CD4-positive, alpha-beta T cell treated with Interferon alpha-2 for 1 hour (primary cell): Measurements from ENCODE around the gene BCAM.
"Not testable (repeated sequence)": the region's sequence is repeated elsewhere in the genome, so short reads cannot be mapped to it uniquely, and the experiment has no call there.

Experiments used
- DNase-seq, 2 donors: peaks; one replicate each; pipeline ENCODE4 v3.0.0-alpha.2; 2020 to 2022

BCAM gene

GRCh38 chr19:44808463-44809371 lies at the start of gene BCAM:
Gene BCAM (plus strand): TSS chr19:44809103. CDS start chr19:44809125, 22 bp downstream.
- DNase-seq, result no peak

GRCh38 chr19:44762038-44762437 lies 46.9 kb upstream of the BCAM start:
- DNase-seq, result no peak

- DNase-seq, result peak in 1 of 2 donors; percentile 68
Observed at GRCh38 chr19:44765033-44765948, 43.6 kb upstream of the BCAM start.

- DNase-seq, result no peak
Observed at GRCh38 chr19:44765949-44766335, 43.0 kb upstream of the BCAM start.

GRCh38 chr19:44767295-44768180 lies 41.4 kb upstream of the BCAM start:
- peak in 1 of 2 donors; percentile 42 for DNase-seq

GRCh38 chr19:44770550-44771257 lies 38.2 kb upstream of the BCAM start:
- peak; percentile 98 to 99 for DNase-seq

- DNase-seq, result not testable (repeated sequence)
Observed at GRCh38 chr19:44772144-44772543, 36.8 kb upstream of the BCAM start.

GRCh38 chr19:44772959-44773358 lies 35.9 kb upstream of the BCAM start:
- DNase-seq, result no peak

GRCh38 chr19:44775676-44776240 lies 33.1 kb upstream of the BCAM start:
- no peak for DNase-seq

- DNase-seq, result no peak
Observed at GRCh38 chr19:44776402-44777096, 32.4 kb upstream of the BCAM start.

- no peak for DNase-seq
Observed at GRCh38 chr19:44777715-44778347, 31.1 kb upstream of the BCAM start, which contains the start of gene CBLC. Gene CBLC (plus strand): TSS chr19:44777890. CDS start chr19:44777932, 42 bp downstream.

GRCh38 chr19:44779150-44779549 lies 29.8 kb upstream of the BCAM start:
- no peak for DNase-seq

- not testable (repeated sequence) for DNase-seq
Observed at GRCh38 chr19:44781694-44782093, 27.2 kb upstream of the BCAM start.

- no peak for DNase-seq
Observed at GRCh38 chr19:44782729-44783128, 26.2 kb upstream of the BCAM start.

- DNase-seq, result no peak
Observed at GRCh38 chr19:44783545-44783944, 25.4 kb upstream of the BCAM start.

GRCh38 chr19:44785271-44785670 lies 23.6 kb upstream of the BCAM start:
- no peak for DNase-seq

- no peak for DNase-seq
Observed at GRCh38 chr19:44785993-44786392, 22.9 kb upstream of the BCAM start.

- DNase-seq, result no peak
Observed at GRCh38 chr19:44788971-44789370, 19.9 kb upstream of the BCAM start.

- DNase-seq, result no peak
Observed at GRCh38 chr19:44789943-44790483, 18.9 kb upstream of the BCAM start.

- DNase-seq, result no peak
Observed at GRCh38 chr19:44792281-44792680, 16.6 kb upstream of the BCAM start.
